ENCODE results near the gene GLB1L3. TPM values are rescaled to one million over a fixed set of nuclear protein-coding genes. Genes with fewer than 3 reads are reported as not detected.

Gene GLB1L3, protein sequence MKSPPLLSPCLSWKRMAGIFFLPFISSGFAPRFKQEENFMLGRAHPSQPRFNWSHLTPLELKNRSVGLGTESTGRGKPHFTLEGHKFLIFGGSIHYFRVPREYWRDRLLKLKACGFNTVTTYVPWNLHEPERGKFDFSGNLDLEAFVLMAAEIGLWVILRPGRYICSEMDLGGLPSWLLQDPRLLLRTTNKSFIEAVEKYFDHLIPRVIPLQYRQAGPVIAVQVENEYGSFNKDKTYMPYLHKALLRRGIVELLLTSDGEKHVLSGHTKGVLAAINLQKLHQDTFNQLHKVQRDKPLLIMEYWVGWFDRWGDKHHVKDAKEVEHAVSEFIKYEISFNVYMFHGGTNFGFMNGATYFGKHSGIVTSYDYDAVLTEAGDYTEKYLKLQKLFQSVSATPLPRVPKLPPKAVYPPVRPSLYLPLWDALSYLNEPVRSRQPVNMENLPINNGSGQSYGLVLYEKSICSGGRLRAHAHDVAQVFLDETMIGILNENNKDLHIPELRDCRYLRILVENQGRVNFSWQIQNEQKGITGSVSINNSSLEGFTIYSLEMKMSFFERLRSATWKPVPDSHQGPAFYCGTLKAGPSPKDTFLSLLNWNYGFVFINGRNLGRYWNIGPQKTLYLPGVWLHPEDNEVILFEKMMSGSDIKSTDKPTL
- total RNA-seq: not detected

GRCh38 chr11:134275534-134276395 lies at the start of gene GLB1L3:
Gene GLB1L3, plus strand, starts transcription at chr11:134276379. Its CDS starts 362 bp downstream, at chr11:134276741.
- peak; percentile 35 for DNase-seq

GRCh38 chr11:134226806-134227325 lies 49.3 kb upstream of the GLB1L3 start:
- DNase-seq: no peak

- no peak for DNase-seq
Measured at GRCh38 chr11:134228625-134229024, 47.6 kb upstream of the GLB1L3 start.

- no peak for DNase-seq
Measured at GRCh38 chr11:134229126-134229790, 46.9 kb upstream of the GLB1L3 start.

DNA sequence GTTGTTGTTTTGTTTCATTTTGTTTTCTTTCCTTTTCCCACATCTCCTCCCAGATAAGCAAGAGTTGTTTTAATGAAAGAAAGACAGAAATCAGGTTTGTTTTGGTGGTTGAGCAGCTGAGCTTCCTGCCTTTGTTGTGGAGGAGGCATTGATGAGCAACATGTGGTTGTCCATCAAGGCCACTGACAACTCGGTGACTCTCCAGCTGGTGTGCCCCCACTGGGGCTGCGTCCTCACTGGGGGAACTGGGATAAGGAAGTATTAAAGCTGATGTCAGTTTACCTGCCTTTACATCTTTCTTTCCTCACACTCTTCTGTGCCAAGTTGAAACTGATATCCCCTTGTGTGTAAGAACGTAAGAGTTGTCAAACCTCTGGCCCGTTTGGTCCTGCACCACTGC lies 45.8 kb upstream of the GLB1L3 start:
- DNase-seq: no peak

DNA sequence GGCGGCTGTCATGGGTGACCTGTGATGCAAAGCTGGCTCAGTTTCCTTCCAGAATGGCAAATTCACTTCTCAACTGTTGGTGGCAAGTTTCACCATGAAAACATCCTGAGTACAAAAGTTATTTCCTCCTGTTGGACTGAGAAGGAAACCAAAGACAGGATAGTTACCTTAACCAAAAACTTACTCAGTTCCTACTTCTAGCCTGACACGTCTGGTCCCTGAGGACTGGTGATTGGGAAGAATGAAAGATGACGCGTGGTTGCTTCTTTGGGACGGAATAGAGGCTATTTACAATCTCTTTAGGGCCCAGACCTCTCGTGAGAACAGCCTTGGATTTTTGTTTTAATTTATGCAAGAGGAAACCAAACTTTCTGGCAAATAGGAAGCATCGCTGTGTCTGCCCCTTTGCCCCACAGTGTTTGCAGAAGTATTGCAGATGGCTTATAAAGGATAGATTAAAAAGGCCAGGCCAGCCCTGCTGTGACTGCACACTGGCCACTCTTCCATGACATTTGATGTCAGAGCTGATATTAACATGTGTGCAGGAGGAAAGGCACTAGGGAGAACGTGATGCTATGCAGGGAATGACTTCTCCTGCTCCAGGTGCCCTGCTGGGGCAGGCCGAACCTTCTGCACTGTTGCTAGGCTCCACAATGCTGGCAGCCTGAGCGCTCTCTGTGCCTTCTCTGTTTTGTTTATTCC lies 44.1 kb upstream of the GLB1L3 start:
- no peak for DNase-seq

GRCh38 chr11:134233729-134234179 lies 42.4 kb upstream of the GLB1L3 start:
- no peak for DNase-seq

- no peak for DNase-seq
Measured at GRCh38 chr11:134235399-134235798, 40.8 kb upstream of the GLB1L3 start.

DNA sequence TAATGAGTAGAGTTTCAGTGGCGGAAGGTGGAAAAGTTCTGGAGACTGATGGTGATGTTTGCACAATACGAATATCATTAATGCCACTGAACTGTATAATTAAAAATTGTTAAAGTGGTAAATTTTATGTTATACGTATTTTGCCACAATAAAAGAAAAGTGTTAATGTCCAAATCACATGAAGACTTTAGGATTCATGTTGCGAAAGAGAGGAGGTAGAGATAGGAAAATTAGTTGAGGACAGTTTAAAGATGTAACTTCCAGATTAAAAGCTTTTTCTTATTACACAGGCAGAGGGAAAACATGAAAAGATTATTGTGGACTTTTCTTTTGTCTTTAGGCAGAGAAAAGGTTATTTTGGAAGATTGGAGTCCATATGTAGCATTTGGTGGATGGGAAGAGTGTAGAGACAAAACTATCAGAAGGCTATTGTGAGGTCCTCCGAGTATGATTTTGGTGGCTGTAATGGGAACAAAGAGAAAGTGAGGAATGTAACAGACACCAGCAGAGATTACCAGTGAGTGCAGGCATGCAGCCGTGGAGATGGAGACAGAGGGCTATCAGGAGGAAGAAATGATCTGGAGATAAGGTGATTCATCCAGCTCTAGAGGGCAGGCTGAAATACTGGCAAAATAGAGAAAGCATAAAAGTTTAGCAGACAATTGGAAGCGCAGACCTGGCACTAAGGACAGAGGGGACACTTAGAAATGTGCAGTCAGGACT lies 39.2 kb upstream of the GLB1L3 start:
- no peak for DNase-seq

DNA sequence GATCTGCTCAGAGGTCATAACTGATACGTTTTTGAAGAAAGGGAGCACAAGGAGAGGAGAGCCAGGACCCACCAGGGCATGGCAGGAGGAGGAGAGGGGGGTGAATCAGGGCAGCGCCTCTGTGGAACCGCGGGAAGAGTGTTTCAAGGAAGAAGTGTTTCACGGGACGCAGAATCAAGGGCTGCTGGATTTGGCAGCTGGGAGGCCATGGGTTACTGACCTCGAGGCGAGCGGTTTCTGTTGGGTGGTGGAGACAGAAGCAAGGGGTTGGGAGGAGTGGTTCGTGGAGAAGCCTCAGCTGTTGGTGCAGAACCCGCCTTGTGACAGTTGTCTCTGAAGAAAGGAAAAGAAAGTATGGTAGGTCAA lies 38.6 kb upstream of the GLB1L3 start:
- DNase-seq: no peak

GRCh38 chr11:134238956-134239355 lies 37.2 kb upstream of the GLB1L3 start:
- DNase-seq: no peak

DNA sequence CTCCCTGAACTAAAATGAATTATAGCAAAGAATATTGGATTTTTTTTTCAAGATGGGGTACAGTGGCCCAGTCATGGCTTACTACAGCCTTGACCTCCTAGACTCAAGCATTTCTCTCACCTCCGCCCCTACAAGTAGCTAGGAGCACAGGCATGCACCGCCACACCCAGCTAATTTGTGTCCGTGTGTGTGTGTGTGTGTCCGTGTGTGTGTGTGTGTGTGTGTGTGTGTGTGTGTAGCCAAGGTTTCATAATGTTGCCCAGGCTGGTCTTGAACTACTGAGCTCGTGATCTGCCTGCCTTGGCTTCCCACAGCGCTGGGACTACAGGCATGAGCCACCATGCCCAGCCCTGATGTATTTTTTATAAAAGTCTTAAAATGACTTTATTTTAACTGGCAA lies 35.6 kb upstream of the GLB1L3 start:
- no peak for DNase-seq

- no peak for DNase-seq
Measured at GRCh38 chr11:134242376-134242775, 33.8 kb upstream of the GLB1L3 start.

DNA sequence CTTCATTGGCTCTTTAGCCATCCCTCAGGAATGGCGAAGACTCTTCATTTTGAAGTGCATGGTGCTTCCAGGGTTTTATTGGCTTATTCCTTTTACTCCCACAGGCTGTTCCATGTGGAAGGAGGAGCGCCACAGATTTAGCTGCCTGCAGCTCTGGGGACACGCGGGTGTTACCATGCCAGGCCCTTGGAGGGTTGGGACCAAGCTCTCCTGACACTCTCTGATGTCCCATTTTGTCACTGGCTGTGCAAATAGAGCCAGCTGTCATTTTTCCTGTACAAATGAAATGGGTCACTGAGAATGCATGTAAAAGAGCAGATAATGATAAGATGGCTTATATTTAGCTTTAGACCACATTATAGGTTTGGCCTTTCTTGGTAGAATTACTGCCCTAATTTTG lies 32.3 kb upstream of the GLB1L3 start:
- DNase-seq: no peak

GRCh38 chr11:134244593-134244992 lies 31.6 kb upstream of the GLB1L3 start:
- no peak for DNase-seq

DNA sequence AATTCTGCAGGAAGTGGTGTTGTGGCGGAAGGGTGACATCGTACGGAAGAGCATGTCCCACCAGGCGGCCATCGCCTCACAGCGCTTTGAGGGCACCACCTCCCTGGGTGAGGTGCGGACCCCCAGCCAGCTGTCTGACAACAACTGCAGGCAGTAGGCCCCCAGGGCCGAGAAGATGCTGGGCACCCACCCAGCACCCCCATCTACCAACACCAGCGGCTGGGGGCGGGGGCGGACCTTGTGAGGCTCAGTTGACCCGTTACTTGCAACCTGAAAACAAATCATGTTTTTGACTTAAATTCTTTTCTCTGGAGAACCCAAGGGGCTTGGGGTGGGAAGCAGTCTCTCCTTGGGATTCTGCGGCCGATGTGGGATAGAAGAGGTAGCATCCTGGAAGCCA lies 30.7 kb upstream of the GLB1L3 start:
- DNase-seq: no peak

- no peak for DNase-seq
Measured at GRCh38 chr11:134246100-134246499, 30.1 kb upstream of the GLB1L3 start.

DNA sequence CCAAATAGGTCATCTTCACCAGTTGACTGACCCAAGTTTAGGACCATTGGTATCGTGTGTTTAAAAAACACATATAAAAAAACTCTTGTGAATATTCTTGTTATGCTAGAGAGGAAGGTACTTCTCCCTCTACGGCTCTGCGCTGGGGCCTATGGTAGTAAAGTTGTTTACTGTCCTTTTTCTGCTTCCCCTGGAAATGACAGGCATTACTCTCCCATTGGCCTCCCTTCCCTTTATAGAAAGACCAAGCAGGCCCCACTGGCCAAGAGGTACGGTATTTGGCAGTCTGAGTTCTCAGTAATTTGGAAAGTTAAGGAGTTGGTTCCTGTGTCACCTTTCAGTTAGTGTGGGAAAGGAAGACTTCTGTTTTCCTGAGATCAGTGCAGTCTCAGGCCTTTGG lies 29.5 kb upstream of the GLB1L3 start:
- DNase-seq: no peak

DNA sequence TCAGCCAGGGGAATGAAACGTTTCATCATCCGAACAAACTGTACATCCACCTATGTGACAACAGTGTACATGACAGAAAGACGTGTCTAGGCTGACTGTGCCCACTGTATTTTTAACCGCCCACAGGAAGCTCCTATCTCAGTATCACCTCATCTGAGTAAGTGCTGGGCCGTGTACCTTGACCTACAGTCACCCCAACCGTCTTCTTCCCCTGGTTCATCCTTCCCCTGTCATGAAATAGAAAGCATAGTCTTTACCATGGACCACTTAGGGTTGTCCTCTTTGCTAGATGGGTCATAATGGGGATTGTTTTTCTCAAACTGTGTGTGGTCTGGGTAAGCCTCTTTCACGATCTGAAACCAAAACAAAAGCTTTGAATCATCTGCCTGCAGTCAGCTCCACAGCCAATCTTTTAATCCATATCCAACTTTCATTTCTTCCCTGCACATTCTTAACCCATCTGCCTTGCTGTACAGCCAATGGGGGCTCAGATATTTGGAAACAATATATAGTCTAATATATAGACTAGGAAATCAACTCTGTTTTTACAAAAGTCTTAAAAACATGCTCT lies 27.2 kb upstream of the GLB1L3 start:
- DNase-seq: no peak

- DNase-seq: no peak
Measured at GRCh38 chr11:134250246-134250645, 25.9 kb upstream of the GLB1L3 start.

All from tongue (tissue), 2 donors.